ENCODE measurements around the gene ARFGEF3.
A peak's percentile ranks its signal among the peaks of the same experiment; 100 is the strongest.
"Not testable (repeated sequence)": the region's sequence is repeated elsewhere in the genome, so short reads cannot be mapped to it uniquely, and the experiment has no call there.

ARFGEF3 gene

GRCh38 chr6:138161338-138162110 is at the start of gene ARFGEF3:
Gene ARFGEF3 (plus strand): TSS chr6:138161939. CDS start chr6:138162087, 148 bp downstream.
- DNase-seq (ENCODE audit: low read depth): no peak

- DNase-seq (ENCODE audit: low read depth): no peak
Observed at GRCh38 chr6:138113588-138114210, 48.0 kb upstream of the ARFGEF3 start.

- no peak for DNase-seq (ENCODE audit: low read depth)
Observed at GRCh38 chr6:138115201-138115600, 46.5 kb upstream of the ARFGEF3 start.

GRCh38 chr6:138115877-138116660 is 45.7 kb upstream of the ARFGEF3 start:
- DNase-seq (ENCODE audit: low read depth): peak; percentile 61

GRCh38 chr6:138116661-138116999 is 45.1 kb upstream of the ARFGEF3 start:
- no peak for DNase-seq (ENCODE audit: low read depth)

GRCh38 chr6:138117376-138117914 is 44.3 kb upstream of the ARFGEF3 start:
- no peak for DNase-seq (ENCODE audit: low read depth)

GRCh38 chr6:138119229-138119628 is 42.5 kb upstream of the ARFGEF3 start:
- not testable (repeated sequence) for DNase-seq (ENCODE audit: low read depth)

- DNase-seq (ENCODE audit: low read depth): no peak
Observed at GRCh38 chr6:138119976-138120375, 41.8 kb upstream of the ARFGEF3 start.

GRCh38 chr6:138124096-138124495 is 37.6 kb upstream of the ARFGEF3 start:
- no peak for DNase-seq (ENCODE audit: low read depth)

- DNase-seq (ENCODE audit: low read depth): no peak
Observed at GRCh38 chr6:138128096-138128495, 33.6 kb upstream of the ARFGEF3 start.

GRCh38 chr6:138129190-138129589 is 32.5 kb upstream of the ARFGEF3 start:
- no peak for DNase-seq (ENCODE audit: low read depth)

GRCh38 chr6:138142806-138143205 is 18.9 kb upstream of the ARFGEF3 start:
- no peak for DNase-seq (ENCODE audit: low read depth)

- DNase-seq (ENCODE audit: low read depth): no peak
Observed at GRCh38 chr6:138145402-138145801, 16.3 kb upstream of the ARFGEF3 start.

GRCh38 chr6:138146544-138146943 is 15.2 kb upstream of the ARFGEF3 start:
- DNase-seq (ENCODE audit: low read depth): no peak

- DNase-seq (ENCODE audit: low read depth): no peak
Observed at GRCh38 chr6:138155443-138155842, 6.3 kb upstream of the ARFGEF3 start.

GRCh38 chr6:138157986-138158638 is 3.6 kb upstream of the ARFGEF3 start:
- no peak for DNase-seq (ENCODE audit: low read depth)

- no peak for DNase-seq (ENCODE audit: low read depth)
Observed at GRCh38 chr6:138159246-138159645, 2.5 kb upstream of the ARFGEF3 start.

- DNase-seq (ENCODE audit: low read depth): no peak
Observed at GRCh38 chr6:138160329-138161087, 1.2 kb upstream of the ARFGEF3 start.

- DNase-seq (ENCODE audit: low read depth): no peak
Observed at GRCh38 chr6:138161088-138161337, 726 bp upstream of the ARFGEF3 start.

- DNase-seq (ENCODE audit: low read depth): no peak
Observed at GRCh38 chr6:138162111-138162954, 594 bp downstream of the ARFGEF3 start.

All from fibroblast of the conjunctiva (primary cell).